NCI-H226 (cell line): ENCODE results near the gene MEP1A.
A peak's percentile ranks its signal among the peaks of the same experiment; 100 is the strongest.
"Not testable (repeated sequence)": the region's sequence is repeated elsewhere in the genome, so short reads cannot be mapped to it uniquely, and the experiment has no call there.

Experiments used
- DNase-seq: peaks from one replicate; pipeline ENCODE4 v3.0.0-alpha.2; 2015

The MEP1A gene

DNA sequence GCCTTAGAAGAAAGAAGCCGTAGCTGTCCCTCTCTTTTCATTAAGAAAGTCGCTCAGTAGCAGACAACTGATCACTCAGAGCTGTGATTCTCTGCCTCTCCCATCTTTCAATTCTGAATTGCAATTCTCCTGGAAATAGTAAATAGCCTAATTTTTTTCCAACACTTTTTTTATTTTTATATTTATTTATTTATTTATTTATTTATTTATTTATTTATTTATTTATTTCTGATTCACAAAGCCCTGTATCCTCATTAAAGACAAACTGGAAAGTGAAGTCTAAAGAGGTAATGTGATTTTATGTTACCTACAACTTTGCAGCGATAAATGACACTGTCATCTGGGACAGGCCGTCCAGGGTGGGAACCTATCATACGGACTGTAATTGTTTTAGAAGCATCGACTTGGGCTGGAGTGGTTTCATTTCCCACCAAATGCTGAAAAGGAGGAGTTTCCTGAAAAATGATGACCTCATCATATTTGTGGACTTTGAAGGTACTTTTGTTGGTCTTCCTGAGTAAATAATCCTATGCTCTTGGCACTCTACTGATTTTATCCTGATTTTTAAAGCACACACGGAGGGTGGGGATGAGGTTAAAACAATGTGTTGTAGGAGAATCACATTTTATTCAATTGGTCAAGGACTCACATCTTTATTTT, 41.2 kb downstream of the MEP1A start:
- DNase-seq = not testable (repeated sequence)

GRCh38 chr6:46834991-46835390, 41.8 kb downstream of the MEP1A start:
- not testable (repeated sequence) for DNase-seq

DNA sequence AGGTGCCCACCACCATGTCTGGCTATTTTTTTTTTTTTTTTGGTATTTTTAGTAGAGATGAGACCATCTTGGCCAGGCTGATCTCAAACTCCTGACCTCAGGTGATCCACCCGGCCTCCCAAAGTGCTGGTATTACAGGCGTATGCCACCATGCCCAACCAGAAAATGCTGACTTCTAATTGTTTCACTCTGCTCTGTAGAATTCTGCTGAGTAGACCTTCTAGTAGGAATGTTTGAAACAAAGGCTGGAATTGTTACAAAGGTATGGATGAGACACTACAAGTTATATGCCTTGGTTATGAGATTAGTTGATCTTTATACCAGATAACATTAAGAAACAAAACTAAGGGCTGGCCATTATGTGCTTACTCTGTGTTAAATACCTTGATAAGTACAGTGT, 44.8 kb downstream of the MEP1A start:
- DNase-seq = no peak

- peak; percentile 12 for DNase-seq
Measured at GRCh38 chr6:46842252-46842846, 49.2 kb downstream of the MEP1A start.

- no peak for DNase-seq
Measured at GRCh38 chr6:46845126-46845525, 51.9 kb downstream of the MEP1A start.

- DNase-seq = peak; percentile 75
Measured at GRCh38 chr6:46848684-46849360, 55.6 kb downstream of the MEP1A start.

DNA sequence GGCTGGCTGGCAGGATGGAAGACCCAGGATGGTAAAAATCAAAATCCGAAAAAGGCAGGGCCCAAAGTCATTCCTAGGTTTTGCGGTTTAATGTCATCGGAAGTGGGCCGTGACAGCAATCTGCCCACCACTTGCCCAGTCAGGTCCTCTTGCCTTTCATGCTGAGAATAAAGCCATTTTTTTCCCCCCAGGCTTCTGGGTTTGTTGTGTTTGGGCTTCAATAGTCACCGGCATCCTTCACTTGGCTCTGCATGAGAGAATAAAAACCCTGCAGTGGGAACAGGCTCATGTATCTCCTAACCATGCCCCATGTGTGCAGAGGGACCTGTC, 56.1 kb downstream of the MEP1A start:
- DNase-seq = no peak

GRCh38 chr6:46850792-46851191, 57.6 kb downstream of the MEP1A start:
- DNase-seq = no peak

DNA sequence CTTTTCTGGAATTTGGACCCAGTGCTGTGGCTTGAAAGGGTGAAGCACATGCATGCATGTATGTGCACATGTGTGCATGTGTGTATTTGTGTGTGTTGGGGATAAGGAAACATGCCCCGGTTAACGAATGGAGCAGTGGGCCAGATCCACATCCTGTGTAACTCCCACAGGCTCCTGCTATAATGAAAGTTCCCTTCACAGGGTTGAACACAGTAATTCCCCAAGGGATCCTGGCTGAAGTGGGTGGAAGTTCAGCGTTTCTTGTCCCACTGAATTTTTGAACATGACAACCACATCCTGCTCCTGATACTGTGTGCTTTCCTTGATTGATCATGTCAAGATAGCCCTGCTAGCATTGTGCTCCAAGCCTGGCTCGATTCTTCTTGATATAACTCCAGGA, 58.4 kb downstream of the MEP1A start:
- DNase-seq = not testable (repeated sequence)

GRCh38 chr6:46855966-46856365, 62.8 kb downstream of the MEP1A start:
- not testable (repeated sequence) for DNase-seq

DNA sequence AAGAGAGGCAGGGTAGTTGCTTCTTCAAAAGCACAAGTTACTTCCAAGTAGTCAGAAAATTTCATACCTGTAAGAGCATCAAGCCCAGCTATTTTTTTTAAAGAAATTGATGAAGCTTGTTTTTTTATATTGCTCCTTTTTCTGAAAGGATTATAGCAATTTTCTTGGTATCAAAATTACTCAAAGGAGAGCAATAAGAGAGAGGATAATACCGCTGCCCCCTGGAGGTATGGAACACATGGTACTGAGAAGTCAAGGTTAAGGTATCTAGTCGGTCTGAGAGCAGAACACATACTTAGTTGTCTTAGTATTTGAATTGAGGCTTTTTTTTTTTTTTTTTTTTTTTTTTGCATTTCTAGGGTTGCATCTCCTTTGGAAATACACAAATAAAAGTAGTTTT, 69.2 kb downstream of the MEP1A start:
- no peak for DNase-seq

DNA sequence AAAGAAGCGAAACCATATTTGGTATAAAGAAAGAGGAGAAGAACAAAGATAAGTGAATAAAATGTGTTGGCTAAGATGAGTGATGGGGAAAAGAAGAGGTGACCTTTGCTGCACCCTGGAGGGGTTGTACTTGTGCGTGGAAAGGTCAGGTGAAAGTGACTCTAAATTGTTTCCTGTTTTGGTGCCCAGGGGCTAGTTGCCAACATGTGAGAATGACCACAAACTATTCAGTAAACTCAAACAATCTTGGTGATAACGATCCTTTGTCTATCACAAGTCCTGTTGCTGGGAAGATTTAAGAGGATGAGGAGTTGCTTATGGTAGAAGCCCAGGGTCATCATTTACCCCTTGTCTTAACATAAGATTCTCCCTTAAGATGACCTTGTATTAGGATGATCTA, 70.6 kb downstream of the MEP1A start:
- no peak for DNase-seq

- no peak for DNase-seq
Measured at GRCh38 chr6:46865221-46865620, 72.0 kb downstream of the MEP1A start.

DNA sequence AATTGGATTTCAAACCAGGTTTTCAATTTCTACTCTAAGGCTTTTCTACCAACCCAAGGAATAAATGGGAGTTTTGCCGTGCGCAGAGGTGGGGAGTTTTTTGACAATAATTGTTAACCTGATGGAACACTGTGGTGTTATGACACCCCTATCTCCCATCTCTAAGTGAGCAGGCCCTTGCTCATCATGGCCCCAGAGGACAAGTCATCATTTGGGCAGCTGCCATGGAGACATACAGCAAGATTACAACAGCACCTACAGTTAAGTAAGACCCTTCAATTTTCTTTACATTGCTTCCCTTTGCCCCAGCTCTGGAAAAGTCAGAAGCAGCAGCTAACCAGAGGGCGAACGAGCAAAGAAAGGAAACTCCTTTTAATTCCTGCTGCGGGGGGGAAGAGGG, 74.2 kb downstream of the MEP1A start:
- no peak for DNase-seq

DNA sequence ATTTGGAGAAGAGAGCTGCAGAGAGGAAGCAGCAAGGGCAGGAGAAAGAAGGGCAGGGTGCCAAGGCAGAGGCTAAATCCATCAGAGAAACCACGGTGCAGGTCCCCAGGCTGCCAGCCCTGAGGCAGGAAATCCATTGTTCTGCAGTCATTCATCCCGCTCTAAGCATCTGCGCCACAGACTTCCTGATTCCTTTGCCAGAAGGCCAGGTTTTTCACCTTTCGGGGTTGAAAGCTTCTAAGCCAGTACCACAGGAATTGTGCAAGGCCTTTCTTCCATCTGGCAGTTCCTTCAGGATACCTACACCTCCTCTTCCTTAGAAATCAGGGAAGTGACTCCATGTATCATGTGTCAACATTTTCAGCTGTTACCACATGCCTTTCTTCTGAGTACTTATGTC, 82.9 kb downstream of the MEP1A start:
- peak; percentile 99 for DNase-seq

DNA sequence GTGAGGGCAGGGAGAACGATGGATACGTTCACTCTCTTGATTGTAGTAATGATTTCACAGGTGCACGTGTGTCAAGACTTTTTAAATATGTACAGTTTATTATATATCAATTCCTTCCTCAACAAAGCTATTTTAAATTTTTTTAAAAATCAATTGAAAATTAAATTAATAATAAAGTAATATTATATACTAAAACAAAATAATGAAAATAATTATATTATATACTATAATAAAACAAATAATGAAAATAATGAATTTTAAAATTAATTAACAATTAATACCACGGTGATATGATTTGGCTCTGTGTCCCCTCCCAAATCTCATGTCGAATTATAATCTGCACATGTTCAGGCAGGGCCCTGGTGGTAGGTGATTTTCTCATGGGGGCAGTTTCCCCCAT, 85.8 kb downstream of the MEP1A start:
- no peak for DNase-seq

- no peak for DNase-seq
Measured at GRCh38 chr6:46882645-46883044, 89.5 kb downstream of the MEP1A start.

DNA sequence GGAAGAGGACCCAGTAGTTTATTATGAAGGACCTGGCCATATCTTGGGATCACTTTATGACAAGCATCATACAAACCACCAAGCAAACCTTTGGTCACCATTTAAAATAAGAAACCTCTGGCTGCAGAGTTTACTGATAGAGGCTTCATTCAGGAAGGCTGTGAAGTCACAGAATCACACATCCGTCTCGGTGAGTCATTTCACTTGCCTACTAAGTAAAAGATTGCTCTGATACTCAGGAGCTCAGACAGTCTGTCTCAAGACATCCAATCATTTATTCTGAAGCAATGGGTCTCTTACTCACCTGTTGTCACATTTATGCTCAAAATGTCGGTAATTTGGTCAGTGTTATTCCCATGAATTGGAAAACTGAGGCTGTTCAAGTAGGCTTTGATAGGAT, 94.8 kb downstream of the MEP1A start:
- peak; percentile 44 for DNase-seq

DNA sequence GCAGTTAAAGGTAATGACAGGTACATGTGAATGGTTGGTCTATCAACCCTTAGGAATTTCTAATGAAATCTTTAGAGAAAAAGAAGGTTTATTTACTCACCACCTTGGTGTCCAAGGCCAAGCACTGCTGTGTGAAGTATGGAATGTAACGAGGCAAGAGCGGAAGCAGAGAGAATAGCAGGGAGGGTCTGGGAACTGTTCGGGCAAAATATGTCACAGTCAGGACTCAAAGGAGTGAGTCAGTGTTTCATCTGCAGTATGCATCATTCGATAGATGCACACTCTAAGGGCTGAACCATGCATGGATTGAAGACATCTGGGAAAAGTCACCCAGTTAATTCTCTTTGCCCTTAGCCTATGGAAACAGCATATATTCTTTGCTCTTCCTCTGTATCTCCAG, 95.4 kb downstream of the MEP1A start:
- no peak for DNase-seq
